Pancreas (tissue), 10 donors: ENCODE results near the gene BNIP3. TPM values are rescaled to one million over a fixed set of nuclear protein-coding genes. Genes with fewer than 3 reads are reported as not detected.

ENCODE experiments used
- ATAC-seq, 4 donors: fragments of 200-7000 bp; cut with Tn5 transposase; one replicate each; pipeline versions ENCODE4 v1.8.0 to v1.9.1; 2020; ENCODE audit warnings: mild to moderate bottlenecking in 4 of 4, moderate library complexity in 4 of 4
- DNase-seq, 6 donors: peaks; one replicate each; pipeline ENCODE4 v3.0.0-alpha.2; 2020
- FAIRE-seq: peaks from 2 replicates; lab custom pipeline; 2012; peaks lifted over from hg19 to GRCh38; lab: Jason Lieb, UNC
- H3K27ac ChIP-seq, 4 donors: fragments of 200-600 bp; sonication (generic); 1 replicate in 3 of 4; 2 replicates in 1 of 4; pipeline versions ENCODE4 v1.5.0 to v1.8.0; 2020
- H3K27me3 ChIP-seq, 4 donors: fragments of 200-600 bp; one replicate each; pipeline ENCODE4 v1.8.0; 2021
- H3K36me3 ChIP-seq, 3 donors: fragments of 200-600 bp; sonication (generic) in 1 of 3; one replicate each; pipeline versions ENCODE4 v1.5.0 to v1.8.0; 2020 to 2021
- H3K4me1 ChIP-seq, 3 donors: fragments of 200-600 bp; one replicate each; pipeline ENCODE4 v1.8.0; 2021
- H3K4me3 ChIP-seq, 4 donors: fragments of 200-600 bp; sonication (generic) in 2 of 4; one replicate each; pipeline versions ENCODE4 v1.5.0 to v1.8.0; 2020 to 2021
- H3K9me3 ChIP-seq, 4 donors: fragments of 200-600 bp; one replicate each; pipeline ENCODE4 v1.8.0; 2021
- WGBS, 2 donors: extraction: QIAGEN DNeasy Blood & Tissue Kit; methylation state at CpG; one replicate each; pipeline ENCODE4 v1.1.7; 2013; 5-methylcytosine and 5-hydroxymethylcytosine counted together
- intact Hi-C, 3 donors: fragments of 100-400 bp; cut with DNase I; formaldehyde crosslinking; loops; one replicate each; pipeline versions ENCODE4 v1.11.1 to v1.14.2; 2022
- polyA plus RNA-seq, 2 donors: library from polyadenylated mRNA; stranded (reverse); fragments of 200-250 nt; gene quantifications; one replicate each; pipeline ENCODE4 v1.2.3, GENCODE V29; 2013
- total RNA-seq, 6 donors: library from RNA; stranded (reverse); fragmentation: NEBNext Ultra II Directional in 4 of 6; extraction: Animal tissue kit (Norgen Biotek cat#: 25700) in 4 of 6; gene quantifications; one replicate each; pipeline versions ENCODE4 v1.2.1 to v1.2.4, GENCODE V29; 2021 to 2023
- TF ChIP-seq, protein P1 (sequence below), 4 donors: fragments of 200-600 bp; sonication (generic) in 3 of 4; IDR thresholded peaks; one replicate each; pipeline versions ENCODE4 v1.5.0 to v1.8.0; 2021; ENCODE audit warnings: antibody characterized with exemption in 4 of 4
- donor health status: healthy with polysubstance abuse.
- donor health status: DM: no; HTN: no; CAD: no; lungs with moderate emphysema.
- donor health status: DM: no; HTN: no; CAD: no.
- donor health status: control.
- donor health status: control.
- donor health status: Bipolar disorder and iron deficiency.
- donor health status: DM: yes; HTN: yes; CAD: no.
- donor health status: DM: no; HTN: no; CAD: no.
- donor health status: DM: no; HTN: no; CAD: no.
- donor health status: DM: yes; HTN: yes; CAD: no.

Gene BNIP3
- total and polyA plus RNA-seq, 8 donors: 65.7 to 471 (median 142) TPM

- 59 to 63% methylated on average over 8 of the region's 8 CpGs for WGBS, 2 donors
- H3K4me1 ChIP-seq: peaks cover 0 to 28% (median 0%) of the 10 kb centered on the region in 3 donors
- ATAC-seq (no peak), FAIRE-seq (no peak), DNase-seq (no peak)
- H3K36me3 ChIP-seq: no peaks in the 10 kb centered on the region
- intact Hi-C loops: no loop called here
- H3K27me3 ChIP-seq: no peaks in the 10 kb centered on the region
- H3K4me3 ChIP-seq: peak overlapping the region in 3 of 4 donors; percentile 76 to 99 (median 98)
- no peaks in the 10 kb centered on the region for H3K9me3 ChIP-seq
- peak overlapping the region; percentile 85 to 89 (median 88) for H3K27ac ChIP-seq
- TF ChIP-seq, protein P1, sequence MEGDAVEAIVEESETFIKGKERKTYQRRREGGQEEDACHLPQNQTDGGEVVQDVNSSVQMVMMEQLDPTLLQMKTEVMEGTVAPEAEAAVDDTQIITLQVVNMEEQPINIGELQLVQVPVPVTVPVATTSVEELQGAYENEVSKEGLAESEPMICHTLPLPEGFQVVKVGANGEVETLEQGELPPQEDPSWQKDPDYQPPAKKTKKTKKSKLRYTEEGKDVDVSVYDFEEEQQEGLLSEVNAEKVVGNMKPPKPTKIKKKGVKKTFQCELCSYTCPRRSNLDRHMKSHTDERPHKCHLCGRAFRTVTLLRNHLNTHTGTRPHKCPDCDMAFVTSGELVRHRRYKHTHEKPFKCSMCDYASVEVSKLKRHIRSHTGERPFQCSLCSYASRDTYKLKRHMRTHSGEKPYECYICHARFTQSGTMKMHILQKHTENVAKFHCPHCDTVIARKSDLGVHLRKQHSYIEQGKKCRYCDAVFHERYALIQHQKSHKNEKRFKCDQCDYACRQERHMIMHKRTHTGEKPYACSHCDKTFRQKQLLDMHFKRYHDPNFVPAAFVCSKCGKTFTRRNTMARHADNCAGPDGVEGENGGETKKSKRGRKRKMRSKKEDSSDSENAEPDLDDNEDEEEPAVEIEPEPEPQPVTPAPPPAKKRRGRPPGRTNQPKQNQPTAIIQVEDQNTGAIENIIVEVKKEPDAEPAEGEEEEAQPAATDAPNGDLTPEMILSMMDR (IDR thresholded peaks at IDR 0.05): no peak
Measured at GRCh38 chr10:131980321-131980720, 1.4 kb downstream of the BNIP3 start.

GRCh38 chr10:131979821-131980270 is 1.9 kb downstream of the BNIP3 start:
- Histone ChIP-seq H3K4me1 (peaks cover 0 to 28% (median under 1%) of the 10 kb centered on the region in 3 donors), H3K27me3 (no peaks in the 10 kb centered on the region), H3K36me3 (no peaks in the 10 kb centered on the region), H3K9me3 (no peaks in the 10 kb centered on the region), H3K4me3 (peak overlapping the region in 3 of 4 donors; percentile 76 to 99 (median 98)), H3K27ac (peak overlapping the region; percentile 56 to 89 (median 86))
- intact Hi-C loops: no loop called here
- DNase-seq: peak in 5 of 6 donors; percentile 54 to 83 (median 66)
- TF ChIP-seq, protein P1 (IDR thresholded peaks at IDR 0.05): no peak
- peak in 3 of 4 donors; percentile 17 to 48 (median 24) for ATAC-seq
- WGBS, 2 donors: 15 to 20% methylated on average over 30 of the region's 30 CpGs
- FAIRE-seq: no peak

- Histone ChIP-seq H3K4me1 (peaks cover 0 to 28% (median 6%) of the 10 kb centered on the region in 3 donors), H3K27me3 (no peaks in the 10 kb centered on the region), H3K4me3 (peak overlapping the region in 3 of 4 donors; percentile 76 to 99 (median 98)), H3K9me3 (no peaks in the 10 kb centered on the region), H3K36me3 (no peaks in the 10 kb centered on the region), H3K27ac (peak overlapping the region; percentile 56 to 89 (median 86))
- WGBS, 2 donors: 47 to 53% methylated on average over 7 of the region's 7 CpGs
- FAIRE-seq: no peak
- DNase-seq: peak in 2 of 6 donors; percentile 32 to 36
- no peak for ATAC-seq
- TF ChIP-seq, protein P1 (IDR thresholded peaks at IDR 0.05): no peak
- intact Hi-C loops: no loop called here
Measured at GRCh38 chr10:131979336-131979735, 2.4 kb downstream of the BNIP3 start.

- no peaks in the 10 kb centered on the region for H3K36me3 ChIP-seq
- no peaks in the 10 kb centered on the region for H3K27me3 ChIP-seq
- DNase-seq (peak in 2 of 6 donors; percentile 40 to 56), FAIRE-seq (no peak), ATAC-seq (peak in 1 of 4 donors; percentile 3)
- peaks cover 0 to 28% (median 6%) of the 10 kb centered on the region in 3 donors for H3K4me1 ChIP-seq
- intact Hi-C loops: no loop called here
- peak overlapping the region in 3 of 4 donors; percentile 76 to 99 (median 98) for H3K4me3 ChIP-seq
- 46 to 51% methylated on average over 6 of the region's 6 CpGs for WGBS, 2 donors
- peak overlapping the region in 3 of 4 donors; percentile 85 to 89 (median 88) for H3K27ac ChIP-seq
- no peaks in the 10 kb centered on the region for H3K9me3 ChIP-seq
- TF ChIP-seq, protein P1 (IDR thresholded peaks at IDR 0.05): no peak
Measured at GRCh38 chr10:131978851-131979250, 2.9 kb downstream of the BNIP3 start.

- Histone ChIP-seq H3K4me1 (peaks cover 0 to 30% (median 10%) of the 10 kb centered on the region in 3 donors), H3K27ac (peak overlapping the region in 3 of 4 donors; percentile 85 to 89 (median 88)), H3K27me3 (no peaks in the 10 kb centered on the region), H3K4me3 (peak overlapping the region in 3 of 4 donors; percentile 76 to 99 (median 98)), H3K9me3 (no peaks in the 10 kb centered on the region), H3K36me3 (peaks cover 0 to 3% (median under 1%) of the 10 kb centered on the region in 3 donors)
- FAIRE-seq (no peak), ATAC-seq (no peak), DNase-seq (peak in 2 of 6 donors; percentile 45 to 60)
- WGBS, 2 donors: 30 to 37% methylated on average over 3 of the region's 3 CpGs
- TF ChIP-seq, protein P1 (IDR thresholded peaks at IDR 0.05): no peak
- intact Hi-C loops: no loop called here
Measured at GRCh38 chr10:131978366-131978765, 3.4 kb downstream of the BNIP3 start.
